ENCODE data around the gene FETUB.

DNA sequence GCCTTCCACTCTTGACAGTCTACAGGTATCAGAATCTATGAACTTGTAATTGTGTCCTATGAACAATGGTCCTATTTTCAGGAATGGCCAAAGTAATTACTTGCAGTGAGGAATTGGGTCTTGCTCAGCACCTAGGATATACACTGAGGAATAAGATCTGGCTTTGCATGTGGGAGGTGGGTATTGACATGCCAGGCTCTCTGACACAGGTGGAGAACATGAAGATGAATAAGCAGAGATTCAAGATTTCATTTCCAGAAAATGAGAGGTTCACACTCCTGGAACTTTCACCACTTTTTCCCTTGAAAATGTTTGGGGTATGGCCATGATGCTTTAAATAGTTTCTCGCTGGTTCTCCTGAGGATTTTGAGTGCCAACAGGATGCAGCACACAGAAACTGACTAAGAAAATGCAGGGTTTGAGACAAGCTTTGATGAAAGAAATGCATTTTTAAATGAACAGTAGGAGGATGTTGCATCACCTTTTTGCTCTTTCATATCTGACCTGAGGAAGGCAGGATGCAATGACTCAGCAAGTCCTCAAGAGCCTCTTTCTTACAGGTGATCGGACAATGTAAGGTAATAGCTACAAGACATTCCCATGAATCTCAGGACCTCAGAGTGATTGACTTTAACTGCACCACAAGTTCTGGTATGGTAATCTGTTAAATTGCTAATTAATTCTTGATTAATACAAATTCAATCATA, 29.3 kb downstream of the FETUB start:
- TF ChIP-seq, protein P1, sequence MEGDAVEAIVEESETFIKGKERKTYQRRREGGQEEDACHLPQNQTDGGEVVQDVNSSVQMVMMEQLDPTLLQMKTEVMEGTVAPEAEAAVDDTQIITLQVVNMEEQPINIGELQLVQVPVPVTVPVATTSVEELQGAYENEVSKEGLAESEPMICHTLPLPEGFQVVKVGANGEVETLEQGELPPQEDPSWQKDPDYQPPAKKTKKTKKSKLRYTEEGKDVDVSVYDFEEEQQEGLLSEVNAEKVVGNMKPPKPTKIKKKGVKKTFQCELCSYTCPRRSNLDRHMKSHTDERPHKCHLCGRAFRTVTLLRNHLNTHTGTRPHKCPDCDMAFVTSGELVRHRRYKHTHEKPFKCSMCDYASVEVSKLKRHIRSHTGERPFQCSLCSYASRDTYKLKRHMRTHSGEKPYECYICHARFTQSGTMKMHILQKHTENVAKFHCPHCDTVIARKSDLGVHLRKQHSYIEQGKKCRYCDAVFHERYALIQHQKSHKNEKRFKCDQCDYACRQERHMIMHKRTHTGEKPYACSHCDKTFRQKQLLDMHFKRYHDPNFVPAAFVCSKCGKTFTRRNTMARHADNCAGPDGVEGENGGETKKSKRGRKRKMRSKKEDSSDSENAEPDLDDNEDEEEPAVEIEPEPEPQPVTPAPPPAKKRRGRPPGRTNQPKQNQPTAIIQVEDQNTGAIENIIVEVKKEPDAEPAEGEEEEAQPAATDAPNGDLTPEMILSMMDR (conservative IDR thresholded peaks at IDR 0.05): no peak
- no peak for TF ChIP-seq ZFX (IDR thresholded peaks at IDR 0.05)

All from C4-2B (cell line).